CD4-positive, alpha-beta T cell treated with Interleukin-4 for 4 hours (primary cell): Measurements from ENCODE around the gene PDGFC.
"Not testable (repeated sequence)": the region's sequence is repeated elsewhere in the genome, so short reads cannot be mapped to it uniquely, and the experiment has no call there.

Experiments
- DNase-seq: peaks from one replicate; pipeline ENCODE4 v3.0.0-alpha.2; 2020

Gene PDGFC

DNA sequence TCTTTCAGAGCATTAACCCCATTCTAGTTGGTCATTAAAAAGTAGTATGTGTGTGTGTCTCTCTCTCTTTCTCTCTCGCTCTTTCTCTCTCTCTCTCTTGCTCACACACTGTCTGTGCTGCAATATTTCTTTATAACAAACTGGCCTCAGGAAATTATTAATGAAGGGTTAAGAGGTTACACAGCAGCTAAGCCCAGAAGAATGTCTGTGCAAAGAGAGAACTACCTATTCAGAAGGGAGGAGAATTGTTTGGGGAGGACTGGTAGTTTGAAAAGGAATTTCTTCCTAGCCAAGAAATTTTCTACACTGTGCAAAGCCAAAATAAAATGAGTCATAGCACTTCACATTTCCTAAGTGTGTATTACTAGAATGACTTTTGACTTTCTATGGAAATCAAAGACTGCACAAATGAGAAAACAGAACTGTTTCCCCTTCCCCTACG lies 22.2 kb downstream of the PDGFC start:
- no peak for DNase-seq

DNA sequence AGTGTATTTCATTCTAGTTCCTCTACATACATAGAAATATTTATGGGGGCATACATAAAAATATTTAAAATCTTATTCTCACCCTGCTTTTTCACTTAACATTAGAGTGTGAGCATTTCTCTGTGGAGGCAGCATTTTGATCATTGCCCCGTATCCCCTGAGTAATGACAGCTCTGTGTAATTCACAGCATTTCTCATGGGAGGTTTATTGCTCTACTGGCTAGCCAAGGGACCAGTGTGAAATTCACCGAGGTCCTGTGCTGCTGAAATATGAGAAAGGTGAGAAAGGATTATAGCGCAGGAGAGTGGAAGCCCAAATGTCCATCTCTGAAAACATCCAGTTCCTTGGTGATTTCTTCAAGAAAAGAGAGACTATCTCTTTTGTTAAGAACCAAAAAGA lies 22.9 kb downstream of the PDGFC start:
- no peak for DNase-seq

DNA sequence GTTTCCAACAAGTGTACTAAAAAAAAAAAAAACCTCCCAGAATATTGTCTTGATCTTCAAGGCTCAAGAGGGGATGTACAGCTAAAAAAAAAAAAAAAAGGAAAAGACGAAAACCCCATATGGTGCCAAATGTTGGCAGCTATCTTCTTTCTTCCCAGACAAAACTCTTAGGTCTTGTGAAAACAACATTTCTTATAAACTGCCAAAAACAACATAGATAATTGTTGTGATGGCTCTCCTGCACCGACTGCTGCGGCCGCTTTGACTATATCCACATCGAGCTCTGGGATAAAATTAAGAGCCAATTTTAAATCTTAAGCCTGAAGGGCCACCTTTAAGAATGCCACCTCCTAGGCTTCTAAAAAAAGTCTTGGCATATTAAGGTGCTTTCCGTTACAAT lies 23.5 kb downstream of the PDGFC start:
- no peak for DNase-seq

DNA sequence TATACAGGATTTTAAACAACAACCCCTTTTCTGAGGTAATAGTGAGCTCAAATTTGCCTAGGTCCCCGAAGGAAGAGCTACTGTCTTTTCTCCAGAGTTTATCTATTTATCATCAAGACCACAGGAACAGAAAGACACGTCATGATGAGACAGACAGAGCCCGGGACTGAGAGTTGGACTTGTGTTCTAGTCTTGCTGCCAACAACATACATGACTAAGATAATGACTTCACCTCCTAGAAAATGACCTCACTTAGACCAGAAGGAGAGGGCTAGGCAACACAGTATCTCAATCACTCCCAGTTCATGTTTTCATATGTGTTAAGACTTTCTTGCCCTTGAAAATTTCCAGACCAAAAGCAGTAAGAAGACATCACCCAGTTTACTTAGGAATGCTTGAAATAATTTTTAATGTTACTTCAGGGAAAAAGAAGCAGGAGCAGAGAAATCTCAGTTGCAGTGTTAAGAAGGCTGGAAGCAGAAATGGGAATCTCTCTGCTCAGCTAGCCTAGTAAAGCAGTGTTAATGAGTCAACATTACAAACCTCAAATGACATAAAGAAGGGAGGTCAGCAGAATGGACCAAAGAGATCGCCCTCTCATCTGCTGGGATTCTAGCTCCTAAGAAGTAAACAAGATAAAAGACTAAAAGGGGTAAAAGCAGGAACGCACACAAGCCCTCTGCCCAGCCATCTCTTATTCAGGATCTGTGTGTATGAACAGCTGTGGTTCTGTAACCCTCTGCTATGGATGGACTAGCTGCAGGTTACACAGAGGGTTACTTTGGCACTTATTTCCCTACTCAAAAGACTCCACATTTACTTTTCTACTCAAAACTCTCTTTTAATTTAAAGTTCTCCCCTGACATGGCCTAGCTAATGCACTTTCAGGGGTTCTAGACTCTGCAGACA lies 24.8 kb downstream of the PDGFC start:
- no peak for DNase-seq

DNA sequence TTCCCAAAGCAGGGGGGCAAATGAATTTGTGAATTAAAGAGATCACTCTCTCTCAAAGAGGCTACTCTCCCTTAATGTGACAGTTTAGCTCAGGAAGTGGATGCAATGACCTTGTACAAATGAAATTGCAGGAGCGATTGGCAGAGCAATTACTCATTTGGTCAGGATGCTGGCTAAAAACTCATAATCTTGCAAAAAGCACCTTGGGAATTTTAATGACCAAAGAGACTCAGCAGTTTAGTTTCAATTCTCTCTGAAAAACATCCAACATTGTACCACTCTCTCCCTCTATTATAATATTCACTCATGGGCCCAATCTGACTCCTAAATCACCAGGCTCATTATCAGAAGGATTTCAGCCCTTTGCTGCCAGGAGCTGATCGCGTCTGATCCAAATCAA lies 26.1 kb downstream of the PDGFC start:
- DNase-seq = no peak

DNA sequence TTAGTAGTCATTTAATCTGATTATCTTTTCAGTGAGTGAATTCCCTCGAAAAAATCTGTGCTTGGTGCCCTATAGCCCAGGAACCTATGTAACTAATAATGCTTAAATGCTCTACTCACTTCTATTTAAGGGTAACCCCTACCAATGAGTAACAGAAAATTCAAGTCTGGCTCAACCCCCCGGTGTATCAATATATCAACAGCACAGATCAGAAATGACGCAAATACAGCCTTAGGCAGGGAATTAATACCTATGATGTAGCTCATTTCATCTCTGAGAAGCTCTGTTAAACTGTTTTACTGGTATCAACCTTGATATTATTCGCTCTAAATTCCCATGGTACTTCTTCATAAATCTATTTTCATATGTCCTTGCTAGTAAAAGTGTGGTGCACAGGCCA lies 28.6 kb downstream of the PDGFC start:
- DNase-seq = no peak

DNA sequence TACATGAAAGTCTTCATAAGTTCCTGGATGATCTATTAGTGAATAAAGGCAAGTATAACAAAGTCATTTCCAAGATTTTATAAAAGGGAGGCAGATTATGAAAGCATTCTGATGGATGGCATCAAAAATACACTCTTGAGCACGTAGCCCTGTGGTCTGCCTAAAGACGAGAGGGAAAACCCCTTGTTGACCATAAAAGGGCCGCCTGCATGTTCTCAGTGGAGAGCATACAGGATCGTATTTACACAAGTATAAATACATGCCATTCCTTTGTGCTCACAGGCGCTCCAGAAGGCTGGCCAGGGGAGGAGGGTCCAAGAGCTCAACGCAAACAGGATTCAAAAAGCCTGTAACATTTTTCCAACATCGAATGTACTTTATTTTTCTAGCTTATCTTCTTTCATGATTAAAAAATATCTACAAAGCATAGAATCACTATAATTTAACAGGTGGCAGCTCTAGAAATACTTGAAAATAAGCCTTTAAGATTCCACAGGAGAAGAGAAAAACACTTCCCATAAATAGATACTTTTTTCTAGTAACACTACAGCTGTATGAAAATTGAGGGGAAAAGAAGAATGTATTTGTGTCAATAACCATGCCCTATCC lies 29.6 kb downstream of the PDGFC start:
- no peak for DNase-seq

DNA sequence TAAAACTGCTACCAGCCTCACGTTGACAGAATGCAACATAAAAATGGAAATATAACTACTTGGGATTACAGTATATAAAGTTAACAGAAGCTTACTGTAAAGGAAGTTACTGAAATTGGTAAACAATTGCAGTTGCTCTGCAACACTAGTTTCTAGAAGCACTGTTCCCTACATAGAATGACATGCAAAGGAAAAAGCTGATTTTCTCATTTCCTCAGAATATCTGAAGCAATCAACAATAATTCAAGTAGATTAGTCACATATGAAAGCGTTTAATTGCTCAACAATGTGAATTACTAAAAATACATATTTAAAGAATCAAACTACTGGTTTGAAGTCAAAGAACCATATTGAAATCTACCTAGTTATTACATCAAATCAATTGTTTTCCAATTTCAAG lies 31.8 kb downstream of the PDGFC start:
- DNase-seq = no peak

DNA sequence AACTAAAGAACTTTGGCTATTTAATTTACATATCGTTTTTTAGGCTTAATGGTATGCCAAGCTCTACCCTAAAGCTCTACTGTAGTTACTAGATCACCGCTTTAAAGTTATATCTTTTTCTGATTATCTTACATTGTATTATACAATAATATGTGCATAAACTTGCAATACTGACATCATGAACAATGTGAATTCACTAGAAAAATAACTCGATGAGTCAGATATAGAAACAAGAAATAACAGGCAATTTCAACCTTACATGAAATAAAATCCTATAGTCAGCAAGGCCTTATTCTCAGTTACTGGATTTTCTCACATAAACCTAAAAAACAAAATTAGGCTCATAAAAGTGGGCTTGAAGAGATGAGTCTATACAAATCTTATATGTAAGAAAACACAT lies 32.5 kb downstream of the PDGFC start:
- no peak for DNase-seq

DNA sequence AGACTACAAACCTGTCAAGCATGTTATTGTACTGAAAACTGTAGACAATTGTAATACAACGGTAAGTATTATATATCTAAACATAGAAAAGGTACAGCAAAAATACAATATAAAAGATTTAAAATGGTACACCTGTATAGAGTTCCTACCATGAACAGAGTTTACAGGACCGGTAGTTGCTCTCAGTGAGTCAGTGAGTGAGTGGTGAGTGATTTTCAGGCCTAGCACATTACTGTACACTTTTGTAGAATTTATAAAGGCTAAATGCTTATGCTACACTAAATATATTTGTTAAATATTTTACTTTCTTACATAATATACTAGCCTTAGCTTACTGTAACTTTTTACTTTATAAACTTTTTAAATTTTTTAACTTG lies 37.4 kb downstream of the PDGFC start:
- no peak for DNase-seq

DNA sequence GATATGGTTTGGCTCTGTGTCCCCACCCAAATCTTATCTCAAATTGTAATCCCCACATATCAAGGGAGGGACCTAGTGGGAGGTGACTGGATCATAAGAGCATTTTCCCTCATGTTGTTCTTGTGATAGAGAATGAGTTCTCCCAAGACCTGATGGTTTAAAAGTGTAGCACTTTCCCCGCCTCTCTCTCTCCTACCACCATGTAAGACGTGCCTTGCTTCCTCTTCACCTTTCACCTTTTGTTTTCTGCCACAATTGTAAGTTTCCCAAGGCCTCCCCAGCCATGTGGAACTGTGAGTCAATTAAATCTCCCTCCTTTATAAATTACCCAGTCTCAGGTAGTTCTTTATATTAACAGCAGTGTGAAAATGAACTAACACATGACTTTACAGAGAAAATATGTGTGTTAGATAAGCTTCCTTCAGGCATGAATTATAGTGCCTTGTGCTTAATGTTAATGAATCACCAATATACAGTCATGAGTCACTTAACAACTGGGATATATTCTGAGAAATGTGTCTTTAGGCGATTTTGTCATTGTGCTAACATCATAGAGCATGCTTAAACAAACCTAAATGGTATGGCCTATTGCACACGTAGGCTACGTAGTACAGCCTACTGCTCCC lies 37.9 kb downstream of the PDGFC start:
- no peak for DNase-seq

DNA sequence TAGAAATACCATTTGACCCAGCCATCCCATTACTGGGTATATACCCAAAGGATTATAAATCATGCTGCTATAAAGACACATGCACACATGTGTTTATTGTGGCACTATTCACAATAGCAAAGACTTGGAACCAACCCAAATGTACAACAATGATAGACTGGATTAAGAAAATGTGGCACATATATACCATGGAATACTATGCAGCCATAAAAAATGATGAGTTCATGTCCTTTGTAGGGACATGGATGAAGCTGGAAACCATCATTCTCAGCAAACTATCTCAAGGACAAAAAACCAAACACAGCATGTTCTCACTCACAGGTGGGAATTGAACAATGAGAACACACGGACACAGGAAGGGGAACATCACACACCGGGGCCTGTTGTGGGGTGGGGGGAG lies 39.2 kb downstream of the PDGFC start:
- DNase-seq = not testable (repeated sequence)

DNA sequence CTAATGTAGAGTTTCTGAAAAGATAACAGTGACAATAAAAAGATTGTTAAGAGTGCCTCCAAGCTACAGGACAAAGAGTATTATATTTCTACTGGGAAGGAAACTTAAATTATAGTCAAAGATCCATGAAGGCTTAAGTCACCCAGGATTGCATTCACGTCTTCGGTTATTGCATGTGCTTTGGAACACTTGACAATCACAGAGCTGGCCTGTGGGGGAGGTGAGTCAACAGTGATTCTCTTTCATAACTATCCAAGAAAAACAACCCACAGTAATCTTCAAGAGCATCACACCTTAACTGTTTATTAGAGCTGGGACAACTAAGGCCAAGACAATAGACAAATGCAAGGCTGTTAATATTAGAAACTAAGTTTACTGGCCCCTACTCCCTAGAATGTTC lies 40.3 kb downstream of the PDGFC start:
- DNase-seq = no peak

DNA sequence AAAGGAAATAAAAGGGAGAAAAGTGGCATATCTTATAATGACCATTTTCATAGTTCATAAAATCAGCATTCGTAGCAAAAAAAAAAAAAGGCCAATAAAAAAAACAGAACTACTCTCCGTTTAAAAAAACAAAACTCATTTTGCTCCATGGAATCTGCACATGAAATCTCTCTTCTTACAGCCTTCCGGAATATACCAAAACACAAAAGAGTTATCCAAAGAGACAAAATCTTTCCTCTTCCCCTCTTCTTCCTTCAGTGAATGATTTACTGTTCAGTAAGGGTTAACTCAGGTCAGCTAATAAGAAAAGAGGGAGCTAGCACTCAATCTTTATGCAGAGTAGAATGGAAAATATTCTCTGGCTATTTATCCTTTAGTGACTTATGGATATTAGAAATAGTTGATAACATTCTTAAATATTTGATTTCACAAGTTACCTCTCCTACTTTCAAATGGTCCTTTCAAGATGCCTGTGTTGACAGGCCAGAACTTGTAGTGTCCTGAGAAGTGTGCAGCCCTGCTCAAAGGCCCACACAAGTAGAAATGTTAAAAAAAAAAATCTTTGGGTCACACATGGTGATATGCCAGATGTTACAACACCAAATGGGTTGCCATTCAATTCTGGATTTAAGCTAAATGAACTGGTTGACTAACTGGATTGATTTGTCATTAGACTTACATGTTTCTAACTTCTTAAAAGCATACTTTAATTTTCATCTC lies 42.1 kb downstream of the PDGFC start:
- DNase-seq = no peak

DNA sequence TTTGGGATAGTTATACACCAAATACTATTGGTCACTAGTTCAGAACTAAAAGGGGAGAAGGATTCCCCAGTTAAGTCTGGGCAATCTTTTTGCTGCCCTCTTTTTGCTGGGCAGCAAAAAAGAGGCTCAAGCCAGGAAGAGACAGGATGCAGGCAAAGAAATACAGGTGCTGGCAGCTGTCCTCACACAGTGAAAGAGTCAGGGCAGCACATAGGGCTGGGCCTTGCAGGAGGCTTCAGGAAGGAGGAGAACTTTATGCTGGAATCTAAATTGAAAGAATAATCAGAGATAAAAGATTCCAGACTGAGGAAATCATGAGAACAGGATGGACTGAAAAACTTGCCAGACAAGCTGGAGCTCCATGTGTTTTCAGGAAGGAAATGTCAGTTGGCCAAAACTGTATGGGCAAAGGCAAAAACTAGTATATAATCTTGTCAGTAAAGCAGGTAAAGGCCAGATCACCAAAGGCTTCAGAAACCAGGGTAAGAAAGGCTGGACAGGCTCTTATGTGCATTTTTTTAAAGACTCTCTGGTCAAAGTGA lies 46.8 kb downstream of the PDGFC start:
- DNase-seq = no peak

DNA sequence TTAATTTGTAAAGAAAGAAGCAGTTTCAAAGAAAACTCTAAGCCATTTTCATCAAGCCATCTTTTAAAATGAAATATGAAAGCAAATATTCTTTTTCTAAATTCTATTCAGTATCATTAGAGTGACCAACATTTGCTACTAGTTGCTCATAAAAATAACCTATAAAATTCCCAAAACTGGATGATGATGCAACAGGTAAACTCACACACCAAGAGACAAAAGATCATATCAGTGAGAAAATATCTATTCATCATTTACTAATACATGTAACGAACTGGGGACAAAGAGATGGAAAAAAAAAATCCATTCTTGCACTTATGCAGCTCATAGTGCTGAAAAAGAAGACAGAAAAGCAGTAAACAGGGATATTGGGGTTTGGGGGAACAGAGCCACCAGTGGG lies 48.1 kb downstream of the PDGFC start:
- DNase-seq = no peak

DNA sequence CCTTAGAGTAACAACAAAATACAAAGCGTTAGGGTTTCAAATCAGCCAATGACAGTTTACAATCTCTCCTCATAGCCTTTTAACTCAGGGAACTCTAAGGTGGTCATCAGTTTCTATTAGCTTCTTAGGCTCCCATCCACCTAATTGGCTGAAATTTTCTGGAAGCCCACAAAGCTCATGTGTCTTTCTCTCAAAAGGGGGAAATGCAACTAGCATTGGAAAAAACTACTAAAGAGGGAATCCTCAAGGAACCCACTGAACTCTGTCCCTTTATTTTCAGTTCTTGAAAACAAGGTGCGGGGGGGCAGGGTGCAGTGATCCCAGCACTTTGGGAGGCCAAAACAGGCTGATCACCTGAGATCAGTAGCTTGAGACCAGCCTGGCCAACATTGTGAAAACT lies 56.4 kb downstream of the PDGFC start:
- DNase-seq = no peak

DNA sequence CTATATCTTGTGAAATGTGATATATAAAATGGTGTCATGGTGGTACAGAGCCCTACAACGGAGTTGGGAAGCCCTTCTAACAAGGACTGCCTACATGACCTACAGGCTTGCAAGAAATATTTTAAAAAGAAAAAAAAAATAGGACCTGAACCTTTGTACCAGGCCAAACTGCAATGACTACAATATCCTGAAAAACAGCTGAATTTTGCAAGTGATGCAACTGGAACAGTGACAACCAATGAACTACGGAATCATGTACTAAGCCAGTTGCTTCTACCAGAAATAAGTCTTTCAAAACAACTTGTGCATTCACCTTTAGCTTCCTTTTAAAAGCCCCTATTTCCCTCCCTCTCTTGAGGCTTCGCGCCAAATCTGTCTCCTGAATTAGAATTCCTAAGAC lies 58.4 kb downstream of the PDGFC start:
- DNase-seq = no peak

DNA sequence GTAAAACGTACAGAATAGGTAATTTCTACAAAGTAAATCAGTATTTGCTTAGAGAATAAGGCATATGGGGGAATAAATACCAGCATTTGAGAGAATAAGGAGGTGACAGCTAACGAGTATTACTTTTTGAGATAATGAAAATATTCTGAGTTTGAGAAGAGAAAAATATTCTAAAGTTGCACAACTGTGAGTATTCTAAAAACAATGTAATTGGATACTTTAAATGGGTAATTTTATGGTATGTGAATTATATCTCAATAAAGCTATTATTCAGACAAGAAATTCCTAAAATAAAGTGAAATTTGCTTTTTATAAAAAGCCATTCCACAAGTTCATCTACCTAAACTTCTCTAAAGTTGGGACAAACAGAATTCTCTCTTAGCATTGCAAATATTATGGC lies 62.6 kb downstream of the PDGFC start:
- DNase-seq = no peak

DNA sequence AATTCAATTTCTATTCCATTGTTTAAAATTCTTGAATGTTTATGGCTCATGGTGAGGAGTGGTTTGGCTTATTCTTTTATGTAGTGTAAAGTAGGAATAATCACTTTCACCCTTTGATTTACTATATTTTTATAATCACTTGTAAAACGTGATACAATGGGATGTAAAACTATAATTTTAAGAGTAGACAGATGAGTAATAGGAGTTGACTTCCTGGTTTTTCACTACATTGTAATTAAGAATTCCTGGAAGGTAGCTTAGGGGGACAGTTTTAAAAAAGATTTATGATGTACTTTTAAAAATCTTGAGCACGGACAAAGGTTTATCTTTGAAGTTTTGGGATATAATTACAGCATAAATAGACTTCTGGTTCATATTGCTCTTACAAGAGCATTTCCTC lies 65.3 kb downstream of the PDGFC start:
- no peak for DNase-seq

DNA sequence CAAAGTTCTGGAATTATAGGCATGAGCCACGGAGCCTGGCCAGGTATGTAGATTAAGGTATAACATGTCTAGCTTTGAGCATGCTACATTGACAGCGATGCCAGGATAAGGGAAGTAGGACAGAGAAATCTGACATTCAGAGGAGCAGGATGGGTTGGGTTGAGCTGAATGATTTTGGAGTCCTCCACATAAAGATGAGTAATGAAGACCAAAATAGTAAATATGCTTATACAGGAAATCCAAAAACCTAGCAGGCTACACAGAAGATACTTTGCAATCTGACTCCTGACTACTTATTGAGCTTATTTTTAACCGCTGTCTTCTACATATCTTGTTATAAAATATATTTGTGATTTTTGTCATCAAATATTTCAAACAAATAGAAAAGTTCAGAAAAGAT lies 69.7 kb downstream of the PDGFC start:
- DNase-seq = no peak

DNA sequence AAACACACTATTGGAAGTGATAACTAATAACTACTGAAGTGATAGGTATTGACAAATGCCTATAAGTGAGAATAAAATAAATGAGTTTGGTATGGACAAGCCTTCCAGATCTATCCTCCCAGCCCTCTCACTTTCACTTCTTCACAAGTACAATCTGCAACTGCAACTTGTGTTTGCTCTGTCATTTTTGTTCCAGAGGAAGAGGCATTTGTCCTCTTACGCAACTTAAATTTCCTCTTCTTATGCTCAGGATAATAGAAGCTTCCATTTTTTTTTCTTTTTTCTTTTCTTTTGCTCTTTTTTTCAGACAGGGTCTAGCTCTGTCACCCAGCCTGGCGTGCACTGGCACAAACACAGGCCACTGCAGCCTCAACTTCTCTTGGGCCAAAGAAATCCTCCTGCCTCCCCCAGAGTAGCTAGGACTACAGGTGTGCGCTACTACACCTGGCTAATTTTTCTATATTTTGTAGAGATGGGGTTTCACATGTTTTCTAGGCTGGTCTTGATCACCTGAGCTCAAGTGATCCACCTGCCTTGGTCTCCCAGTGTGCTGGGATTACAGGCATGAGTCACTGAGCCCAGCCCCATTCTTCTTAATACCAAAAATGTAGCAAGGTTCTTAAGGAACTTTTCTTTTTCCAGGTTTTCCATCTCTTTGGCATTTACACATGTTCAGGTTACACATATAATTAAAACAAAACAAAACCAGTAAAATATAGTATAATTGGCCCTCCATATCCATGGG lies 73.1 kb downstream of the PDGFC start:
- DNase-seq = no peak

DNA sequence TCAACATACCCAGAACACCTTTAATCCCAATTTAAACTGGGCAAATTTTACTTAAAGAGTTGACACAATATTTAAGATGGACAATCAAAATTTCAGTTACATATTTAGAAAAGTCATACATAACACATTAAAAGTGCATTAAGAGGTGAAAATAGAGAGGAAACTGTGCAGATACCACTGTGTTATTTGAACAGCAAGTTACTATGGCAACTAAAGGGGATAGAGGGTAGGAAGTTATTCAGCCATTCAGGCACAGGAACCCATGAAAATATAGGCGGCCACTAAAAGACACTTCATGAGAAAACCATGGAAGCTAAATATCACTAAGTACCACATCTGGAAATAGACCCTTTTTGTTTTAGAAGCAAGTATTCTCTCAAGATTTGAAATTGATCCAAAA lies 75.1 kb downstream of the PDGFC start:
- no peak for DNase-seq
